Neutrophil (primary cell): ENCODE measurements around the gene FARSB.

Experiments used
- H3K27ac ChIP-seq: fragments of 200-600 bp; sonication (generic); 2 replicates; pipeline ENCODE4 v1.5.1; 2016; ENCODE audit warnings: mild to moderate bottlenecking, moderate library complexity
- H3K27me3 ChIP-seq: fragments of 200-600 bp; sonication (generic); 2 replicates; pipeline ENCODE4 v1.6.0; 2016; ENCODE audit warnings: mild to moderate bottlenecking
- H3K36me3 ChIP-seq: fragments of 200-600 bp; sonication (generic); 2 replicates; pipeline ENCODE4 v1.5.1; 2017
- H3K4me1 ChIP-seq, 2 experiments: fragments of 200-600 bp in 1 of 2; sonication (generic) in 1 of 2; 1 replicate in 1 of 2; 2 replicates in 1 of 2; pipeline versions ENCODE4 v1.5.1 to v1.6.1; 2013 to 2016; ENCODE audit warnings: low read depth in 1 of 2, low read length in 1 of 2, mild to moderate bottlenecking in 1 of 2, moderate library complexity in 1 of 2; ENCODE audit not compliant: control insufficient read depth in 1 of 2, insufficient read depth in 1 of 2
- H3K4me3 ChIP-seq, 2 experiments: fragments of 200-600 bp in 1 of 2; sonication (generic) in 1 of 2; 1 replicate in 1 of 2; 2 replicates in 1 of 2; pipeline ENCODE4 v1.5.1; 2013 to 2016; ENCODE audit warnings: low read depth in 1 of 2, low read length in 1 of 2, mild to moderate bottlenecking in 1 of 2, moderate library complexity in 1 of 2
- H3K9me3 ChIP-seq: fragments of 200-600 bp; sonication (generic); 2 replicates; pipeline ENCODE4 v1.5.1; 2016
- CTCF ChIP-seq: fragments of 200-600 bp; sonication (generic); IDR thresholded peaks from 2 replicates; pipeline ENCODE4 v1.5.1; 2016; ENCODE audit warnings: antibody characterized with exemption

FARSB gene

GRCh38 chr2:222563106-222563718, 92.7 kb downstream of the FARSB start:
- Histone ChIP-seq H3K27me3 (peaks cover 6% of the 10 kb centered on the region), H3K27ac (no peak overlapping the region), H3K36me3 (no peaks in the 10 kb centered on the region), H3K9me3 (no peaks in the 10 kb centered on the region), H3K4me3 (no peak overlapping the region), H3K4me1 (peaks cover 0 to 5% of the 10 kb centered on the region in 2 experiments)
- TF ChIP-seq CTCF = no peak

- no peak for TF ChIP-seq CTCF
Measured at GRCh38 chr2:222561817-222562645, 93.9 kb downstream of the FARSB start.

GRCh38 chr2:222561151-222561550, 94.7 kb downstream of the FARSB start:
- Histone ChIP-seq H3K36me3 (no peaks in the 10 kb centered on the region), H3K9me3 (no peaks in the 10 kb centered on the region), H3K27ac (no peak overlapping the region), H3K4me1 (peaks cover 0 to 8% of the 10 kb centered on the region in 2 experiments), H3K4me3 (no peak overlapping the region), H3K27me3 (peaks cover 20% of the 10 kb centered on the region)
- TF ChIP-seq CTCF = no peak

More at GRCh38 chr2:222561817-222562645, 93.9 kb downstream of the FARSB start:
- Histone ChIP-seq H3K4me3 (no peak overlapping the region), H3K9me3 (no peaks in the 10 kb centered on the region), H3K27me3 (peaks cover 17% of the 10 kb centered on the region), H3K36me3 (no peaks in the 10 kb centered on the region), H3K4me1 (peaks cover 0 to 8% of the 10 kb centered on the region in 2 experiments), H3K27ac (no peak overlapping the region)

GRCh38 chr2:222554517-222554916, 101.4 kb downstream of the FARSB start:
- Histone ChIP-seq H3K36me3 (no peaks in the 10 kb centered on the region), H3K4me3 (no peak overlapping the region), H3K27ac (no peak overlapping the region), H3K9me3 (no peaks in the 10 kb centered on the region), H3K4me1 (peaks cover 0 to 8% of the 10 kb centered on the region in 2 experiments), H3K27me3 (peaks cover 81% of the 10 kb centered on the region)
- TF ChIP-seq CTCF = no peak

GRCh38 chr2:222548992-222549391, 106.9 kb downstream of the FARSB start:
- no peaks in the 10 kb centered on the region for H3K36me3 ChIP-seq
- no peak overlapping the region for H3K27ac ChIP-seq
- no peak overlapping the region for H3K4me3 ChIP-seq
- H3K9me3 ChIP-seq = no peaks in the 10 kb centered on the region
- TF ChIP-seq CTCF = no peak
- H3K27me3 ChIP-seq = peaks cover 88% of the 10 kb centered on the region
- H3K4me1 ChIP-seq = no peaks in the 10 kb centered on the region
